ENCODE data around the gene ME1. TPM values are rescaled to one million over a fixed set of nuclear protein-coding genes. Genes with fewer than 3 reads are reported as not detected.
"Not testable (repeated sequence)": the region's sequence is repeated elsewhere in the genome, so short reads cannot be mapped to it uniquely, and the experiment has no call there.

The ME1 gene
- total RNA-seq, 2 donors from 2014 or later: 12.8 to 14.5 TPM

DNA sequence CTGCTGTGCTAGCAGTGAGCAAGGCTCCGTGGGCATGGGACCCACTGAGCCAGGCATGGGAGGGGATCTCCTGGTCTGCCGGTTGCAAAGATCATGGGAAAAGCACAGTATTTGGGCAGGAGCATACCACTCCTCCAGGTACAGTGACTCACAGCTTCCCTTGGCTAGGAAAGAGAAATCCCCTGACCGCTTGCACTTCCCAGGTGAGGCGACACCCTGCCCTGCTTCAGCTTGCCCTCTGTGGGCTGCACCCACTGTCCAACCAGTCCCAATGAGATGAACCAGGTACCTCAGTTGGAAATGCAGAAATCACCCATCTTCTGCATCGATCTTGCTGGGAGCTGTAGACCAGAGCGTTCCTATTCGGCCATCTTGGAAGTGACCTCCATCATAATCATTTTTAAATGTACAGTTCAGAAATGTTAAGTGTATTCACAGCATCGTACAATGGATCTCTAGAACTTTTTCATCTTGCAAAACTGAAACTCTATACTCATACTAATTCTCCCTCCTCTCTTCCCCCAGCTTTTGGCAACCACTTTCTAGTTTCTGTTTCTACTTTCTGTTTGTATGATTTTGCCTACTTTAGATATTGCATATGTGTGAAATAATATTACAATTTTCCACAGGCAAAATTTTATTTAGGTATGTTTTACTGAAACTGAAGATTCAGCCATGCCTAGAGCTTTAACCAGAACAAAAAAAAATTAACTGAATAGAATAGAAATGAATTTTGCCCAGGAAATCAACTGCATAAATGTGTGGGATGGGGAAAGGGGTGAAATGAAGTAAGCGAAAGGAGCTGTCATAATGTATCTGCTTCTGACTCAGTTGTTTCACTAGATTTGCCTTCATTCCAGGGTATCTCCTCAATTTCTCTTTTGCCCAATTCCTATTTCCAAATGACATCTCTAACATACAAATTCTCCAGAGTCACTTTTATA, 137.7 kb downstream of the ME1 start:
- no peak for DNase-seq (ENCODE audit: low spot score)
- intact Hi-C loops (cut with DNase I): no loop called here

DNA sequence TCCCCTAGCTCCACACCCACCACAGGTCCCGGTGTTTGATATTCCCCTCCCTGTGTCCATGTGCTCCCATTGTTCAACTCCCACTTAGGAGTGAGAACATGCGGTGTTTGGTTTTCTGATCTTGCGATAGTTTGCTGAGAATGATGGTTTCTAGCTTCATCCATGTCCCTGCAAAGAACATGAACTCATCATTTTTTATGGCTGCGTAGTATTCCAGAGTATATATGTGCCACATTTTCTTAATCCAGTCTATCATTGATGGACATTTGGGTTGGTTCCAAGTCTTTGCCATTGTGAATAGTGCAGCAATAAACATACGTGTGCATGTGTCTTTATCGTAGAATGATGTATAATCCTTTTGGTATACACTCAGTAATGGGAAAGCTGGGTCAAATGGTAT, 143.6 kb downstream of the ME1 start:
- DNase-seq (ENCODE audit: low spot score); intact Hi-C loops (cut with DNase I): not testable (repeated sequence)

DNA sequence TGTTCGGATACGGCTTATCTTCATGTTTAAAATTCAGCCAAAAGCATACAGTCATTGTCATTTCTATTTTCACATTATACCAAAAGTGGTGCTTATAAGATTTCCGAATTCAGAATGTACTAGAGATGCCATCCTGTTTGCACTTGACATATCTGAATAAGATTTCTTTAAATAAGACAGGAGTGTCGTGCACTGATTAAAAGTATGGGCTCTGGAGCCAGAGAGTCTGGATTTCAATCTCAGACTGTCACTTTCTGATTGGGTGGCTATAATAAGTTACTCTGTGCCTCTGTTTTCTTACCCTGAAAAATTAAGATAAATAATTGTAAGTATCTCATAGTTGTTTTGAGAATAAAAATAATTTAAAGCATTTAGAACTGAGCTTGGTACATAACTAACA, 144.9 kb downstream of the ME1 start:
- intact Hi-C loops (cut with DNase I): no loop called here
- DNase-seq (ENCODE audit: low spot score): no peak

DNA sequence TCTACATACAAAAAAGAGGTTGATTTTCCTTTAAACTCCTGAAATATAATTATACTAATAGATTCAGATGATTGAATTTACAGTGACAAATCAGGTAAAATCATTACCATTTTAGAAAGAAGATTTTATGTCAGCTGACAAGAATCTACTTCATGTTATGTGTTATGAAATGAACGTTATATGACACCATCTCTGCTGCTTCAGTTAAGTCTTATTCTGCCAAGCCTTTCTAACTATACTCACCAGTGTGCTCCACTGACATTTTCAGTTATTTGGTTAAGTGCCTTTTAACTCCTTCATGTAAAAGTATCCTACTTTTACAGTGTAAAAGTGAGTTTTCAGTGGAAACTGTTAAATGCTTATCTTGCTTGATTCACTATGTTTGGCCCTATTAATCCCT, 157.3 kb downstream of the ME1 start:
- no peak for DNase-seq (ENCODE audit: low spot score)
- intact Hi-C loops (cut with DNase I): no loop called here

DNA sequence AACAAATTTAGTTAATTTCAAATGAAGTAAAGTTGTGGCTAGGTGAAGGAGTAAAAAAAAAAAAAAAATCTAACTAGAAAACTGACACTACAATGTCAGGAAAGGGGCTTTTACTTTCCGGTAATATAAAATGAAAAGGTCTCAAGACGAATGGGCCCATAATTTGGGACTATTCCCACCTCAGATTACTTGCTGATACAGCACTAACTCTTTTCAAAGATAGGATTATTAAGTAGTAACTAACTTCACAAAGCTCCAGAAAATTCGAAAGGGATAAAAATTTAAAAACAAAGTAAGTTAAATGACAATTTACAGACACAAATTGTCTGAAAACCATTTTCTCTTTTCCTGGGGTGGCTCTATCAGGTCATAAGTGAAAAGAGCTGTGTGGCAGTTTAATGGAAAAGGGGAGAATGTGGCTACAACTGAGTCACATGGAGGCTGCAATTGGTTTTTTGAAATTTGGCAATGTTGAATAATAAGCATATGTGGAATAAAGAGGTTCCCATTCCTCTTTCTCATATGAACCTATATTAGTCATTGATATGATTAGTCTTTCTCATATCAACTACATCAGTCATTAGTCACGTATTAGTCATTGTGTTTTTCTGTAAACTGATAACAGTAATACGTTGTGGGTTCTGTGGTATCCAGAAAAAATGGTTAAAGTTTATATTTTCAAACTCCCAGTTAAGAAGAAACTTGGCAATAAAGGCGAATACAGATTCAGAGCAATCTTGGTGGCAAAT, 159.7 kb downstream of the ME1 start:
- intact Hi-C loops (cut with DNase I): no loop called here
- no peak for DNase-seq (ENCODE audit: low spot score)

DNA sequence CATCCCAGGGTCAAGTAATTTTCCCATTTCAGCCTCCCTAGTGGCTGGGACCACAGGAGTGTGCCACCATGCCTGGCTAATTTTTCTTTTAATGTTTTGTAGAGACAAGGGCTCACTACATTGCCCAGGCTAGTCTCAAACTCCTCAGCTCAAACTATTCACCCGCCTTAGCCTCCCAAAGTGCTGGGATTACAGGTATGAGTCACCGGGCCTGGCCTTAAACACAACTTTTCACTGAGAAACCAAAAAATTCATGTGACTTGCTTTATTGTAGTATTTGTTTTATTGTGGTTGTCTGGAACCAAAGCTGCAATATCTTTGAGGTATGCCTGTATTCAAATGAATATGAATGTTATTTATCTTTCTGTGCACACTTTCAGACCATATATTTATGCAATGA, 165.5 kb downstream of the ME1 start:
- DNase-seq (ENCODE audit: low spot score): no peak
- intact Hi-C loops (cut with DNase I): no loop called here

DNA sequence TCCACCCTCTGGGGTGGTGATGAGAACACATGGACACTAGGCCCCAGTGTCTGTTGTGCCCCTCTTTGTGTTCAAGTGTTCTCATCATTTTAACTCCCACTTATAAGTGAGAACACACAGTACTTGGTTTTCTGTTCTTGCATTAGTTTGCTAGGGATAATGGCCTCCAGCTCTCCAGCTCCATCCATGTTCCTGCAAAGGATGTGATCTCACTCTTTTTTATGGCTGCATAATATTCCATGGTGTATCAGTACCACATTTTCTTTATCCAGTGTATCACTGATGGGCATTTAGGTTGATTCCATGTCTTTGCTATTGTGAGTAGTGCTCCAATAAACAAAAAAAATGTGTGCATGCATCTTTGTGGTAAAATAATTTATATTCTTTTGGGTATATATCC, 170.3 kb downstream of the ME1 start:
- no peak for DNase-seq (ENCODE audit: low spot score)
- intact Hi-C loops (cut with DNase I): no loop called here

DNA sequence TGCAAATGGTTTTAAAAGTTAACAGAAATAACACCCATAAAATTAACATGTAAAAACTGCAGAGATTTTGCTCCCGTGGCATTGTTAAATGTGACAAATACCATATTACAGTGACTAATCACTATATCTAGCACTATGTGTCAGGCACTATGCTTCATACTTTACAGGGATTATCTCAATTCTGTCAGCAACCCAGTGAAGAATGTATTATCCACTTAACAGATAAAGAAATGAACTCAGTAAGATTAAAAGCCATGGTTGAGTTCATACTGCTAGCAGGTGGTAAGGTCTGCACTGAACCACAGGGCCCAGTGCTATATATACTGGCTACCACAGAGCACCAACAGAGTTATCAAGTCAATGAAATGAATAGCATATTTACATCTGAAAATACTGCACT, 172.3 kb downstream of the ME1 start:
- intact Hi-C loops (cut with DNase I): no loop called here
- no peak for DNase-seq (ENCODE audit: low spot score)

DNA sequence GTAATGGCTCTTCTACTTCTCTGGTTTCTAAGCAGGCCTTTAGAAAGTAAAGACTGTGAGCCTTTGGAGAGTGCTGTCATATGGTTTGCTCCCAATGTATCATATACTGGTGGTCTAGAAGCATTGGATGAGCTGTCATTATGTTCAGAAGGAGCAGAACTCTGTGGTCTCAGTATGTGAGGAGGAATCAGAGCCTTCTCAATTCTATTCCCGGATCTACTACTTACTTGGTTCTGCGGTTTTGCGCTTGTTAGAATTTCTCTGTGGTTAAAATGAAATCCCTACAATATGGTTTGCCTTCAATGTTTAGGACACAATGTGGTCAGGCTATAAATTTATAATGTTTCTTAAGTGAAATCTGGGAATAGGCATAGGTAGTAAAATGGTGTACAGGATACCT, 173.1 kb downstream of the ME1 start:
- DNase-seq (ENCODE audit: low spot score): no peak
- intact Hi-C loops (cut with DNase I): no loop called here

DNA sequence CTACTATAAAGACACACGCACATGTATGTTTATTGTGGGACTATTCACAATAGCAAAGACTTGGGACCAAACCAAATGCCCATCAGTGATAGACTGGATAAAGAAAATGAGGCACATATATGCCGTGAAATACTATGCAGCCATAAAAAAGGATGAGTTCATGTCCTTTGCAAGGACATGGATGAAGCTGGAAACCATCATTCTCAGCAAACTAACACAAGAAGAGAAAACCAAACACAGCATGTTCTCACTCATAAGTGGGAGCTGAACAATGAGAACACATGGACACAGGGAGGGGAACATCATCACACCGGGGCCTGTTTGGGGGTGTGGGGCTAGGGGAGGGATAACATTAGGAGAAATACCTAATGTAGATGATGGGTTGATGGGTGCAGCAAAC, 174.1 kb downstream of the ME1 start:
- DNase-seq (ENCODE audit: low spot score); intact Hi-C loops (cut with DNase I): not testable (repeated sequence)

DNA sequence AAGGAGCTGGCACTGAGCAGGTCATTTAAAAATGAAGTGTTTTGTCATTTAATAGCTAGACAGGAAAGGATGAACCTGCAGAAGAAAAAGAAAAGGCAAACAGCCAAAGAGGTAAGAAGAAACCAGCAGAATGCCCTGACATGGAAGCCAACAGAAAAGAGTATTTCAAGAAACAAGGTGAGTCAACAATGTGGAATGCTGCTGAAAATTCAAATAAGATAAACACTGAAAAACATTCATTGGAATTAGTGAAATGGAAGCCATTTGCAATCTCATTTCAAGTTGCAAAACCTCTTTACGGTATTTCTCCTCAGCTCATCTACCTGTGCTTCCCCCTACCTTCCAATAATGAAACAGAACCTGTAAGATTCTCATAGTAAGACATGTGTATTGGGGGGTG, 178.1 kb downstream of the ME1 start:
- no peak for DNase-seq (ENCODE audit: low spot score)
- intact Hi-C loops (cut with DNase I): no loop called here

DNA sequence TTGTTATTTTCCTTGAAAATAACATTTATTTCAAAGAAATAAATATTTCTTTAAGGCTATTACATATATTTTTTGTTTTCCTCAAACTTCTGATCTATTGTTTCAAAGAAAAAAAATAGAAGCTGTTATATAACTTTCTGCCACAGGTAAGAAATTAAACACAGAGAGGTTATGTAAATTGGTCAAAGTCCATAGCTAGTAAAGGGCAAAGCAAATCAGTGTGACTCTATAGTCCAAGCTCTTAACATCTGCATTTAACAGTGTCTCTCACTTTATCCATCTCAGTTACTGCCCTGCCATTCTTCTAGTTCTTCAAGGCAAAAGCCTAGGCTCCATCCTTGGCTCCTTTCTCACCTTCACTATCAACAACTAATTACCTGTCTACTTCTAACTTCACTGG, 180.6 kb downstream of the ME1 start:
- intact Hi-C loops (cut with DNase I): no loop called here
- DNase-seq (ENCODE audit: low spot score): no peak

DNA sequence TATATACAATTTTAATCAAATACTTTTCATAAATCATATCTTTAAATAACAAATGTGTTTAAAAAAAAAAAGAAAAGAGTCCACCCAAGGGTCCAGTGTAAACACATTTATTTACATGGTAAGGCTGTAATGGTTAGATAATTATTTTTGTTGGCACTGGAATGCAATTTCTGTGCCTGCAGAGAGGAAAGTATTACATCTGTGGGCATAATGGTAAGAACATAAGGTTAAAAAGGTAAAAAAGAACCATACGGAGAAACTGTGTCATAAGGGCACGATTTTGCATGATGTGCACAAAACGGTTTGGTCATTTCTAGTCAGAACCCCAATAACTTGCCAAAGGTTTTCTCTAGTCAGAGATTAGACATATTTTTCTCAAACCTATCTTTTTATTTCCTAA, 183.4 kb downstream of the ME1 start:
- intact Hi-C loops (cut with DNase I): no loop called here
- DNase-seq (ENCODE audit: low spot score): no peak

DNA sequence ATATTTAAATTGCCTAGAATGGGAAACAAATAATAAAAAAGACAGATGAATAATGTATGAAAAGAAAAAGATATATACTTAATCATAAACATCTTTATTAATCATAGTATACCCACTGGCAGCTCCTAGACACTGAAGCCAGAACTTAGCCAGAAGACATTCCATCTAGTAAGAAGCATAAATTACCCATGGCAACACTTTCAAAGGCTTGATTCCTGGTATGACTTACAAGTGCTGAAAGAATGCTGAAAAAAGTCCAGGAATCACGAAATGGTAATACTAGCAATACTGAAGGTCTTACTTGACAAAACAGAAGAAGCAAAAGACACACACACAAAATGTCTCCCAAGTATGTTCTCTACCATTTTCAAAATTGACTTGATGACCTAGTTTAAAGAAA, 199.7 kb downstream of the ME1 start:
- no peak for DNase-seq (ENCODE audit: low spot score)
- intact Hi-C loops (cut with DNase I): no loop called here

DNA sequence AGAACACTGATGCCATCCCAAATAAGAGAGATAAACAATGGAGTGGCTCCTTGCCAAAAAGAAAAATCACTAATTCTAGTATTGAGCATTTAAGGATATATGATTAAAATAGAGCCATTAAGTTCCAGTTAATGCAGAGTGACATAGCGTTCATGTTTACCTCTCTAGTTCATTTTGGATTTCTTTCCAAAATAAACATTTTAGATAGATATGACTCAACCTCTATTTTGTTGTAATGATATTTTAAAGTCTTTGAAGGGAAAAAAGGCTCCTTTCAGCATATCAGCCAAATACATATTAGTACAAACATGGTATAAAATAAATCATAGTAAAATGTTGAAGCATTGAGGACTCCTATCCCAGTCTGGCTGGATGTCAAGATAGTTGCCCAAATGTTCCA, 204.3 kb downstream of the ME1 start:
- DNase-seq (ENCODE audit: low spot score): no peak
- intact Hi-C loops (cut with DNase I): no loop called here

DNA sequence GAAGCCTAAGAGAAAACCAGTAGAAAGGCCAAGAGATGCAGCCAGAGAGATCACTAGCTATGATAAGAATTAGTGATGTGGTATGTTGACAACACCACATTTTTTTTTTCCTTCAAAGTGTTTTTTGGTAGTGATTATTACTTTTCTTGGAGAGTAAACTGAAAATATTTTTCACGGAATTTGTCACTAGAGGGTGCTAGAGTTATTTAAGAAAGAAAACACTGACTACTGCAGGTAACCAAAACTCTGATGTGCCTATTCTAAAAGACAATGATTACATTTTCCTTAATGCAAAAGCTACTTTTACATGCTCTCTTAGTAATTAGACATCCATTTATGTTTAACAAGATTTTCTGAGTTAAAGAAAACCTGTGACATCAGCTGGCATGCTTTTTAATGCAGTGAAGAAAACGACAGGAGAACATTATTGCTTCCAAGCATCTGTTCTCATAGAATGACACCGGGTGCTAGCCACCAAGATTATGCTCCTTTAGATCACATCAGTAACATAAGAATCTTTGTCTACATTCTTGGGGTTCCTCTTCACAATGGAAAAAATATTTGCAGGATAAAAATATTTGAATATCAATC, 208.9 kb downstream of the ME1 start:
- intact Hi-C loops (cut with DNase I): loop anchor here in 1 of 2 donors (2.0 kb wide), 1 partner anchor 291 kb away; the partner anchor contains the start of gene PRSS35

DNA sequence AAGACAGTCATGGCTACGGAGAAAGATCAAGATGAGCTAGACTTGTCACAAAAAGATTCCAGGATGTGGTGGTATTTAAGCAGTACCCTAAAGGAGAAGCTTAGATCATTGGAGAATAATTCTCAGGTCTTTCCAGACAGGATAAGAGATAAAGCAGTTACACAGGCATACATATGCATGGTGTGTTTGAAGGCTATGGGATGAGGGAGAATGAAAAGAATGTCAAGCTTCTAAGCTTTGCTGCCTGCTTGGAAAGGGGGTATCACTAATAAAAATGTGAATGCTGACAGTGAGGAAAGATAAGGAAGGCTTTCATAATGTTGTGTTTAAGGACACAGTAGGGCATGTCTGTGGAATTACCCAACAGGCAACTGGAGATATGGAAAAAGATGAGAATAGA, 209.6 kb downstream of the ME1 start:
- no peak for DNase-seq (ENCODE audit: low spot score)
- intact Hi-C loops (cut with DNase I): loop anchor here in 1 of 2 donors (2.0 kb wide), 1 partner anchor 292 kb away; the partner anchor contains the start of gene PRSS35

More for the DNA sequence above, 208.9 kb downstream of the ME1 start:
- no peak for DNase-seq (ENCODE audit: low spot score)

DNA sequence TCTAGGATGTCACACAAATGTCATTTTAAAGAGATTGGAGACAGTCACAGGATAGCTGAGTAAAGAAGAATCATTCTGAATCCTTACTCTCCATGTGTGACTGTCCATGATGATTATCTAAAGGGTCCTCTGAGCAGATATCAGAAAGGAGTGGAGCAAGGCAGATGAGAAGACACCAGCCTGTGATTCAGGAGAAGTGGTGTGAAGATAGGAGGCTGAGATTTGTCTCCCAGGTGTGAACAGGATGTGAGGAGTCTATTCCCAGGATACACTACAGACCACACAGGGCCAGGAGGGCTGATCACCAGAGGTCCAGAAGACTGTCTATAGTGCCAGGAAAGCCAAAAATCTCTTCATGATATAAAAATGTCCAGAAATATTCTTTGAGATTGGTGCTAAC, 210.7 kb downstream of the ME1 start:
- no peak for DNase-seq (ENCODE audit: low spot score)
- intact Hi-C loops (cut with DNase I): loop anchor here in 1 of 2 donors (2.0 kb wide), 1 partner anchor 293 kb away; the partner anchor contains the start of gene PRSS35

DNA sequence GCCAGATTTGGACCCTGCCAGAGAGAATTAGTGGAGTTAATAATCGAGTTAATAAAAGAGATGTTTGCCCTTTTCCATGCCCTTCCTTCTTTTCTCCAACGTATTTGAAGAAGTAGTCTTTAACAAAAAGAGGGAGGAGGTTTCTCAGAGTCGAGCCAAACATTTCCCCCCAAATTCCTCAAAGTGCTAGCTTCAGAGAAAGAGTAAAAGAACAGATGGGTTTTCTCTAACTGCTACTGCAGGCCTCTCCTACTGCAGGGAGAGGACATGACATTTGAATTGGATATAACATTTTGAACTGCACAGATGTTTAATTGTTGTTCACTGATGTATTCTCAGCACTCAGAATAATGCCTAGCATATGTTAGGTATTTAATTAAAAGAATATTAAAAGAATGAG, 212.2 kb downstream of the ME1 start:
- intact Hi-C loops (cut with DNase I): no loop called here
- no peak for DNase-seq (ENCODE audit: low spot score)

DNA sequence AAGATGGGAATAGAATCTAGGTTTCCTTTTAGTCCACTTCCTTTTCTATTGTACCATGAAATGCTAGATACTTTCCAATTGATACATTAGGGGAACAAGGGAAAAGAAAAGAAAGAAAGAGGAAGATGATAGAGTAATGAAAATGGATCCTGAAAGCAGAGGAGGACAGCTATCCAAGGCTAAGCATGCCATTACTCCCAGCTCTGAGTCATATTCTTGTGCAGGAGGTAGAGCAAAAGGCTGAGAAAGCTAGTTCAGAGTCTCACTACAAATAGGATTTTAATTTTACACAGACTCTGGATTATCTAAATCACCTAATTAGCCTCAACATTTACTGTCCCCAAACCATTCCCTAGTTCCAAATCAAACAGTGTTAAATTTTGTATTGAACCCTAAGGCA, 214.0 kb downstream of the ME1 start:
- no peak for DNase-seq (ENCODE audit: low spot score)
- intact Hi-C loops (cut with DNase I): no loop called here

Data from posterior vena cava (tissue), 2 donors.